ENCODE measurements around the gene P3H2.

GRCh38 chr3:190019006-190019405 is 101.7 kb downstream of the P3H2 start:
- TF ChIP-seq EZH2 (IDR thresholded peaks at IDR 0.05) (no peak), POLR2AphosphoS5 (IDR thresholded peaks at IDR 0.05; ENCODE audit: borderline replicate concordance, low read depth, low read length) (no peak), FOXP2 (optimal IDR thresholded peaks at IDR 0.05; ENCODE audit: control extremely low read depth, extremely low read length, insufficient read depth) (no peak)
